GM19468 (cell line): Measurements from ENCODE around the gene NUSAP1.
A peak's percentile ranks its signal among the peaks of the same experiment; 100 is the strongest.
"Not testable (repeated sequence)": the region's sequence is repeated elsewhere in the genome, so short reads cannot be mapped to it uniquely, and the experiment has no call there.

Source experiments
- ATAC-seq: cut with Tn5 transposase; IDR thresholded peaks from one replicate; pipeline ENCODE4 v1.9.1; 2021; ENCODE audit warnings: mild to moderate bottlenecking, moderate library complexity, moderate number of reproducible peaks; ENCODE audit not compliant: unreplicated experiment; ENCODE audit errors: extremely low read depth

NUSAP1 gene

GRCh38 chr15:41407341-41407740, 74.7 kb downstream of the NUSAP1 start:
- ATAC-seq = no peak

GRCh38 chr15:41408234-41408641, 75.6 kb downstream of the NUSAP1 start:
- ATAC-seq = no peak

GRCh38 chr15:41411031-41411430, 78.3 kb downstream of the NUSAP1 start:
- no peak for ATAC-seq

- no peak for ATAC-seq
Measured at GRCh38 chr15:41411441-41411840, 78.8 kb downstream of the NUSAP1 start.

GRCh38 chr15:41416128-41416741, 83.6 kb downstream of the NUSAP1 start:
- no peak for ATAC-seq

- peak; percentile 54 for ATAC-seq
Measured at GRCh38 chr15:41416742-41417417, 84.2 kb downstream of the NUSAP1 start, which contains the start of gene RTF1. RTF1 (plus strand) TSS chr15:41417095; CDS start chr15:41417116, 21 bp downstream.

GRCh38 chr15:41417418-41418195, 84.9 kb downstream of the NUSAP1 start:
- ATAC-seq = peak; percentile 17

- peak; percentile 74 for ATAC-seq
Measured at GRCh38 chr15:41423979-41424659, 91.4 kb downstream of the NUSAP1 start.

- ATAC-seq = no peak
Measured at GRCh38 chr15:41424809-41425208, 92.1 kb downstream of the NUSAP1 start.

GRCh38 chr15:41425907-41426306, 93.2 kb downstream of the NUSAP1 start:
- ATAC-seq = not testable (repeated sequence)

- ATAC-seq = no peak
Measured at GRCh38 chr15:41429003-41429890, 96.6 kb downstream of the NUSAP1 start.
